Transverse colon (tissue), 4 donors: ENCODE measurements around the gene CHST11.

Source experiments
- EP300 ChIP-seq: sonication (generic); formaldehyde crosslinking; IDR thresholded peaks from one replicate; pipeline ENCODE4 v1.6.1; 2017; ENCODE audit warnings: antibody characterized with exemption, low read depth
- POLR2A ChIP-seq: fragments of 450-650 bp; IDR thresholded peaks from one replicate; pipeline ENCODE4 v1.6.1; 2016; ENCODE audit warnings: antibody characterized with exemption, mild to moderate bottlenecking, moderate library complexity
- POLR2AphosphoS5 ChIP-seq, 3 donors: sonication (generic); formaldehyde crosslinking; IDR thresholded peaks; one replicate each; pipeline ENCODE4 v1.6.1; 2016; ENCODE audit warnings: antibody characterized with exemption in 3 of 3
- TF ChIP-seq, protein P1 (sequence below), 5 experiments: fragments of 200-600 bp in 3 of 5; fragments of 450-650 bp in 2 of 5; sonication (generic) in 3 of 5; IDR thresholded peaks; 1 replicate in 2 of 5; 2 replicates in 3 of 5; pipeline ENCODE4 v1.5.1; 2016 to 2017; ENCODE audit warnings: antibody characterized with exemption in 5 of 5, inconsistent platforms in 3 of 5, mild to moderate bottlenecking in 2 of 5, moderate library complexity in 1 of 5

DNA sequence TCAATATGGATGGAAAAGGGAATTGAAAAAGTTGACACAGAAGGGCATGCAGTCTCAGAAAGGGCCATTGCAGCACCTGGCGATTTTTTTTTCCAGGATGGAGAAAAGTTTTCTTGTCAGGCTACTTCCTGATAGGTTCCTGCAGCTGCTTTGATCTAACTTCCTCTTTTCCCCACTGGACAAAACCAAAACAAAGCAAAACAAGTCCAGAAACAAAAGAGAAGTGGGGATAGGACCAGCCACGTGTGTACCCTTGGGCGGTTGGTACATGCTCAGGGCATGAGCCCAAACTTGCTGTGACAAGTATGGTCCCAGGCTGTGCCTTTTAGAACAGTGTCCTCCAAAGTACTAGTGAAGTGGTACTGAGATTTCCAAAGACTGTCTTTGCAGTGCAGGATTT lies 89.8 kb downstream of the CHST11 start:
- TF ChIP-seq, protein P1, sequence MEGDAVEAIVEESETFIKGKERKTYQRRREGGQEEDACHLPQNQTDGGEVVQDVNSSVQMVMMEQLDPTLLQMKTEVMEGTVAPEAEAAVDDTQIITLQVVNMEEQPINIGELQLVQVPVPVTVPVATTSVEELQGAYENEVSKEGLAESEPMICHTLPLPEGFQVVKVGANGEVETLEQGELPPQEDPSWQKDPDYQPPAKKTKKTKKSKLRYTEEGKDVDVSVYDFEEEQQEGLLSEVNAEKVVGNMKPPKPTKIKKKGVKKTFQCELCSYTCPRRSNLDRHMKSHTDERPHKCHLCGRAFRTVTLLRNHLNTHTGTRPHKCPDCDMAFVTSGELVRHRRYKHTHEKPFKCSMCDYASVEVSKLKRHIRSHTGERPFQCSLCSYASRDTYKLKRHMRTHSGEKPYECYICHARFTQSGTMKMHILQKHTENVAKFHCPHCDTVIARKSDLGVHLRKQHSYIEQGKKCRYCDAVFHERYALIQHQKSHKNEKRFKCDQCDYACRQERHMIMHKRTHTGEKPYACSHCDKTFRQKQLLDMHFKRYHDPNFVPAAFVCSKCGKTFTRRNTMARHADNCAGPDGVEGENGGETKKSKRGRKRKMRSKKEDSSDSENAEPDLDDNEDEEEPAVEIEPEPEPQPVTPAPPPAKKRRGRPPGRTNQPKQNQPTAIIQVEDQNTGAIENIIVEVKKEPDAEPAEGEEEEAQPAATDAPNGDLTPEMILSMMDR (IDR thresholded peaks at IDR 0.05): no peak
- no peak for TF ChIP-seq POLR2AphosphoS5 (IDR thresholded peaks at IDR 0.05)
- TF ChIP-seq POLR2A: no peak
- TF ChIP-seq EP300: no peak
